Naive B cell (primary cell): ENCODE data around the gene BRD3OS. TPM values are rescaled to one million over a fixed set of nuclear protein-coding genes. Genes with fewer than 3 reads are reported as not detected.
A peak's percentile ranks its signal among the peaks of the same experiment; 100 is the strongest.

Source experiments
- ATAC-seq, 2 donors: fragments of 150-1000 bp; cut with Tn5 transposase; 2 replicates each; pipeline ENCODE4 v1.10.0; 2021; ENCODE audit warnings: low read depth in 2 of 2, mild to moderate bottlenecking in 2 of 2, moderate library complexity in 2 of 2
- DNase-seq: peaks from one replicate; pipeline ENCODE4 v3.0.0; 2022
- H3K27ac Mint-ChIP-seq, 6 donors: one replicate each; pipeline ENCODE4 v1.8.0; 2020 to 2022; ENCODE audit warnings: mild to moderate bottlenecking in 6 of 6, mixed read lengths in 6 of 6, moderate library complexity in 5 of 6, inconsistent platforms in 2 of 6
- H3K27me3 Mint-ChIP-seq, 3 donors: one replicate each; pipeline ENCODE4 v1.8.0; 2021 to 2022; ENCODE audit warnings: mixed read lengths in 3 of 3, mild to moderate bottlenecking in 1 of 3
- H3K36me3 Mint-ChIP-seq, 2 donors: one replicate each; pipeline ENCODE4 v1.8.0; 2020 to 2022; ENCODE audit warnings: mixed read lengths in 2 of 2, inconsistent platforms in 1 of 2, mild to moderate bottlenecking in 1 of 2
- H3K4me1 Mint-ChIP-seq, 3 donors: one replicate each; pipeline ENCODE4 v1.8.0; 2020 to 2022; ENCODE audit warnings: mixed read lengths in 3 of 3, inconsistent platforms in 1 of 3, mild to moderate bottlenecking in 1 of 3, moderate library complexity in 1 of 3
- H3K4me3 Mint-ChIP-seq, 8 donors: one replicate each; pipeline ENCODE4 v1.8.0; 2020 to 2022; ENCODE audit warnings: mild to moderate bottlenecking in 8 of 8, mixed read lengths in 8 of 8, moderate library complexity in 8 of 8, inconsistent platforms in 2 of 8
- H3K9me3 Mint-ChIP-seq, 7 donors: one replicate each; pipeline ENCODE4 v1.8.0; 2020 to 2022; ENCODE audit warnings: mixed read lengths in 7 of 7, mild to moderate bottlenecking in 5 of 7, inconsistent platforms in 2 of 7, moderate library complexity in 1 of 7
- polyA plus RNA-seq, 6 donors: library from polyadenylated mRNA; unstranded; fragments of 300-500 nt; fragmentation: Illumina TruSeq; gene quantifications; one replicate each; pipeline ENCODE4 v1.2.3, GENCODE V29; 2021; ENCODE audit warnings: low read depth in 6 of 6

Gene BRD3OS
- polyA plus RNA-seq, 6 donors from 2014 or later = 31.3 to 45.1 (median 35.9) TPM

DNA sequence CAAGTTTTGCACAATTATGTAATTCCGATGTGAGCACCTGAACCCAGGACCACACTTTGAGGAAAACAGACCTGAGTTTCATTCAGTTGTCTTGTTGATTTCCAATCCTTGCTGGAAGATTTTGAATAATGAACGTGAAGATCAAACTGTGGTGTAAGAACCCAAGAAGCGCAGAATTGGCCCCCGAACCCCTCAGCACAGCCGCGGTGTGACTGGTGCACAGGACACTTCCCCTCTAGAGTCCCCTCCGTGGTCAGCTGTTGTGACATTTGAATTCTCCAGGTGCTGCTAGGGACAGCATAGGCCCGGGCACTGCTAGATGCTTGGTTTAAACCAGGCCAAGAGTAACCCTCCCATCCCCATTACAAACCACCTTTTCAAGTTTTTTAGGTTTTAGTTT, 1.7 kb downstream of the BRD3OS start:
- H3K4me1 Mint-ChIP-seq = peaks cover 10 to 28% (median 12%) of the 10 kb centered on the region in 3 donors
- DNase-seq (no peak), ATAC-seq (no peak)
- no peaks in the 10 kb centered on the region for H3K36me3 Mint-ChIP-seq
- H3K9me3 Mint-ChIP-seq = no peaks in the 10 kb centered on the region
- H3K27me3 Mint-ChIP-seq = no peaks in the 10 kb centered on the region
- H3K27ac Mint-ChIP-seq = peak overlapping the region in 3 of 6 donors; percentile 8 to 72 (median 60)
- H3K4me3 Mint-ChIP-seq = peak overlapping the region in 6 of 8 donors; percentile 45 to 91 (median 84)

DNA sequence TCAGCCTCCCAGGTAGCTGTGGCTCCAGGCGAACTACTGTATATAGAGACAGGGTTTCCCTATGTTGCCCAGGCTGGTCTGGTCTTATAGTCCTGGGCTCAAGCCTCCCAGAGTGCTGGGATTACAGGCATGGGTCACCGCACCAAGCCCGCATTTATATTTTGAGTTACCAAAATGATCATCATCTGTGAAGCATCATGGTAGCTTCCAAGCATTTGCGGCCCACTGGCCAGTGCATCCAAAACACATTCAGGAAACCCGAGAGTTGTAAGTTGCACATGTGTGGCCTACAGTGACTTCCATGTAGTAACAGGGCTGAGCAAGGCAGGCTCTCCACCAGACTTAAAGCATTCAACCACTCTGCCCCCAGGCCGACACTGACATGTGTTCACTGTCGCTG, 2.3 kb downstream of the BRD3OS start:
- peaks cover 10 to 28% (median 12%) of the 10 kb centered on the region in 3 donors for H3K4me1 Mint-ChIP-seq
- peak overlapping the region in 6 of 8 donors; percentile 45 to 91 (median 78) for H3K4me3 Mint-ChIP-seq
- no peaks in the 10 kb centered on the region for H3K36me3 Mint-ChIP-seq
- H3K9me3 Mint-ChIP-seq = no peaks in the 10 kb centered on the region
- DNase-seq (no peak), ATAC-seq (no peak)
- H3K27me3 Mint-ChIP-seq = no peaks in the 10 kb centered on the region
- peak overlapping the region in 2 of 6 donors; percentile 62 to 73 for H3K27ac Mint-ChIP-seq

DNA sequence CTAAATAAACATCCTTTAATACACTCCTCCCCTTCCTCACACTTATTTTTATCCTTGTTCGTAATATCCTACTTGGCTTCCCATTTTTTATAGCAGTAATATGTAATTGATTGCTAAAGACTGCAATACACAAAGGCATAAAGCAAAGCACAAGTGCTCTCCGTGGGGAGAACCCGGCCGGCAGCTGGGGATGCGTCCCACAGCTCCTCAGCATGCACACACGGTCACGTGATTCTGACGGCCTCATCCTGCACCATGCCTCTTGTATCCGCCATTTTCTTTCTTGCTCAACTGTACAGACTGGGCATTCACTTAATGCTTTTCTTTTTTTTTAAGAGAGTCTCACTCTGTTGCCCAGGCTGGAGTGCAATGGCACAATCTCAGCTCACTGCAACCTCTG, 2.8 kb downstream of the BRD3OS start:
- no peak for ATAC-seq
- H3K9me3 Mint-ChIP-seq = no peaks in the 10 kb centered on the region
- peaks cover 10 to 28% (median 12%) of the 10 kb centered on the region in 3 donors for H3K4me1 Mint-ChIP-seq
- DNase-seq = no peak
- H3K4me3 Mint-ChIP-seq = peak overlapping the region in 7 of 8 donors; percentile 0 to 83 (median 51)
- H3K27ac Mint-ChIP-seq = peak overlapping the region in 2 of 6 donors; percentile 32 to 73
- H3K27me3 Mint-ChIP-seq = no peaks in the 10 kb centered on the region
- H3K36me3 Mint-ChIP-seq = peaks cover 0 to 2% of the 10 kb centered on the region in 2 donors

DNA sequence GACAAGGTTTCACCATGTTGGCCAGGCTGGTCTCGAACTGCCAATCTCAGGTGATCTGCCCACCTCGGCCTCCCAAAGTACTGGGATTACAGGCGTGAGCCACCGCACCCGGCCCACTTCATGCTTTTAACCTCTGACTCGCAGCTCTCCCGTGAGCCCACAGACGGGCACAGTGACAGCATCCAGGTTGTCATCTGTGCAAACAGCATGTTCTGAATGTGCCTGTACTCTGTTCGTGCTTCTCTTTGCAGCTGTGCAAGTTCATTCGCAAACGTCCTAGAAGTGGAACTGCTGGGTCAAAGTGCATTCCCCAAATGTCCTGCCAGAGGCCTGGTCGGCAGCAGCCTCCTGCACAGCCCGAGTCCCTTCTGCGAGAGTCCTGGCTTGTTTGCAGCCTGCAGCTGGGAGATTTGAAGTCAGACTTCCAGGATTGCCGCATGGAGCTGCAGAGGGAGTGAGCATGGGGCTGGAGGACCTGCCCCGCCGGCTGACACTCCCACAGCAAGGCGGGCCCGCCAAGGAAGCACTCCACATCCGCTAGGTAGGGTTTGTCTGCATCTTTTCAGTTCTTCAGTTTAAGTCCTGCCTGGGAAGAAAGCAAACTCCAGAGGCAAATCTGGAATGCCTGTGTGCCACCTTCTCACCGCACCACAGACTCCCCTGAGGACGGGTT, 3.4 kb downstream of the BRD3OS start:
- Mint-ChIP-seq H3K36me3 (peaks cover 0 to 8% of the 10 kb centered on the region in 2 donors), H3K27ac (peak overlapping the region in 1 of 6 donors; percentile 2), H3K4me1 (peaks cover 10 to 28% (median 12%) of the 10 kb centered on the region in 3 donors), H3K27me3 (no peaks in the 10 kb centered on the region), H3K4me3 (peak overlapping the region in 3 of 8 donors; percentile 56 to 83 (median 79)), H3K9me3 (no peaks in the 10 kb centered on the region)
- no peak for ATAC-seq
- DNase-seq = no peak

DNA sequence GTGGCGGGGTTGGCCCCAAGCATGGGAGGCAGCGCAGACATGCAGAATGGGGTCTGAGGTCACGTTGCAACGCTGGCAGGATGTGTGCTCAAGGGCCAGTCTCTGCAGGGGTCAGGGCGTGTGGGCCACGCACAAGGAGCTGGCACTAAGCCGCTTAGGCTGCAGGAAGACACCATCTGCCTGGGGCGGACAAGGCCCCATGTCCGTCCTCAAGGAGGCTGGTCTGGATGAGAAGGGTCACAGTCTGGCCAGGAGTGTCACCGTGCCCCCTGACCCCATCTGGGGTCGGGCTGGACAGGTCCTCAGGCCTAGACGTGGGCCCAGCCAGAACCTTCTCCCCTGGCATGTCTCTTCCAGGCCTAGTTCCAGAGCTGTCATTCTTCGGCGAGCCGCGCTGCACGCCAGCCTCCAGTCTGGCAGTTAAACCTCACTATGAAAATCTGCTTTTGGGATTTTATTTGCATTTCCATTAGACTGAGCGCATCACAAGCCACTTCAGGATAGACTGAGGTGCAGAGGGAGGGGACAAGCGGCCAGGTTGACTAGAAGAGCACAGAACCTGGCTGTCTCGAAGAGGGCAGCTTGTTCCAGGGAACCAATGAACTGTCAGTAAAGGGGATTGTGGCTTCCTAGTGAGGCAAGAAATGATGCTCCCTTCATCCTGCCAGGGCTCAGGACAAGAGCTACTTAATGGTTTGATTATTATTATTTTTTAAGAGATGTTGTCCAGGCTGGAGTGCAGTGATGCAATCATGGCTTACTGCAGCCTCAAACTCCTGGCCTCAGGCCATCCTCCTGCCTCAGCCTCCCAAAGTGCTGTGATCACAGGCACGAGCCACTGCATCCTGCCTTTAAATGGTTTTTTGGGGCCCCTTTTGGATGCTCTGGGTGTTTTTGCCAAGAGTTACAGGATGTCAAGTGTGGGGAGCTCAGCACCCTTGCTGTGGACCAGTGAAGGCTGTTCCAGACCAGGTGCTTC, 4.3 kb downstream of the BRD3OS start:
- peaks cover 6 to 26% (median 12%) of the 10 kb centered on the region in 3 donors for H3K4me1 Mint-ChIP-seq
- H3K27me3 Mint-ChIP-seq = no peaks in the 10 kb centered on the region
- H3K4me3 Mint-ChIP-seq = no peak overlapping the region
- H3K27ac Mint-ChIP-seq = peak overlapping the region in 1 of 6 donors; percentile 2
- no peaks in the 10 kb centered on the region for H3K9me3 Mint-ChIP-seq
- peaks cover 0 to 8% of the 10 kb centered on the region in 2 donors for H3K36me3 Mint-ChIP-seq
- no peak for ATAC-seq
- no peak for DNase-seq

DNA sequence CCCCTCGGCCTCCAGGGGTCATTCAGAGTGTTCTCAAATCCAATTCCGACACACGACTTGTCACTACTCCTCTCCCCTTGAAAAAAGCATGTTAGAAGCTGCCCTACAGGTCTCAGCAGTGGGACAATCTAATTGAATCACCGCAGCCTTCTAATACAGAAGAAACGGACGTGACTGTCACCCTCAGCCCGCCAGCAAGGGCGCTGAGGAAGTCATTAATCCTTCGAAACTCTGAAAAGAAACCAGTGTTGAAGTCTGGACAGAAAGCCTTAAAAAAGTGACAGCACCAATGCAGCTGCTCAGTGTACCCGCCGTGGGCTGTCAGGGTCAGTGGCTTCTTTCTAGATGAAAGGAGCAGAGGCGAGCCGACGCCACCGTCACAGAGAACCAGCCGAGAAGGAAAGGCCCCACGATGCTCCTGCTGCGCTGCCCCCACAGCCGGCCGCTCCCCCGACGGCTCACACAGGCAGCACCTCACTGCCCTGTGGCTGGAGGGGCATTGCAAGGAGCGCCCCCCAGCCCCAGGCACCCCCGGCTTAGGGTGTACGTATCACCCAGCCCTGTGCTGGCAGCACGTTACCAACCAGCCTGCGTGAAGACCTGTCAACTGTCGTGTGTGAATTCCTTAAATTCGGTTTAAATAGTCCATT, 5.7 kb downstream of the BRD3OS start:
- Mint-ChIP-seq H3K36me3 (peaks cover 0 to 8% of the 10 kb centered on the region in 2 donors), H3K27me3 (no peaks in the 10 kb centered on the region), H3K9me3 (peaks cover 0 to 2% (median 0%) of the 10 kb centered on the region in 7 donors), H3K27ac (no peak overlapping the region), H3K4me3 (no peak overlapping the region), H3K4me1 (peaks cover 0 to 20% (median 11%) of the 10 kb centered on the region in 3 donors)
- no peak for ATAC-seq
- DNase-seq = no peak

DNA sequence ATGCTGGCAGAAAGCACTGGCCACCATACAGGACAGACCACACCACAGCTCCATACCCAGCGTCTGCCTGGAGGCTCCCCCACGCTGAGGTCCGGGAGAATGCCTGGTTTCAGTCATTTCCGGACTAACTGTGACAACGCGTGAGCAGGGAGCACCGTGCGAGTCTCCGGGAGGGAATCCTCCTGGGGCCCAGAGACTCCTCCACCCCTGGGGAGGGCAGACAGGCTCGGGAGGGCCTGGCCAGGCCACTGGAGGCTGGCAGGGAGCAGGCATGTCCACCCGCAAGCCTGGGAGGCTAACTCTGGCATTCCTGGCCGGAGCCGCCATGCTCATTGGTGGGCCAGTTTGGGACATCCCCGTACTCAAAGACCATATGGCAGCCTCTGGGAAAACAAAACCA, 6.5 kb downstream of the BRD3OS start:
- no peak for DNase-seq
- Mint-ChIP-seq H3K27ac (no peak overlapping the region), H3K4me3 (no peak overlapping the region), H3K36me3 (peaks cover 8 to 11% of the 10 kb centered on the region in 2 donors), H3K27me3 (no peaks in the 10 kb centered on the region), H3K9me3 (peaks cover 0 to 5% (median 0%) of the 10 kb centered on the region in 7 donors), H3K4me1 (peaks cover 0 to 12% (median 7%) of the 10 kb centered on the region in 3 donors)
- no peak for ATAC-seq

DNA sequence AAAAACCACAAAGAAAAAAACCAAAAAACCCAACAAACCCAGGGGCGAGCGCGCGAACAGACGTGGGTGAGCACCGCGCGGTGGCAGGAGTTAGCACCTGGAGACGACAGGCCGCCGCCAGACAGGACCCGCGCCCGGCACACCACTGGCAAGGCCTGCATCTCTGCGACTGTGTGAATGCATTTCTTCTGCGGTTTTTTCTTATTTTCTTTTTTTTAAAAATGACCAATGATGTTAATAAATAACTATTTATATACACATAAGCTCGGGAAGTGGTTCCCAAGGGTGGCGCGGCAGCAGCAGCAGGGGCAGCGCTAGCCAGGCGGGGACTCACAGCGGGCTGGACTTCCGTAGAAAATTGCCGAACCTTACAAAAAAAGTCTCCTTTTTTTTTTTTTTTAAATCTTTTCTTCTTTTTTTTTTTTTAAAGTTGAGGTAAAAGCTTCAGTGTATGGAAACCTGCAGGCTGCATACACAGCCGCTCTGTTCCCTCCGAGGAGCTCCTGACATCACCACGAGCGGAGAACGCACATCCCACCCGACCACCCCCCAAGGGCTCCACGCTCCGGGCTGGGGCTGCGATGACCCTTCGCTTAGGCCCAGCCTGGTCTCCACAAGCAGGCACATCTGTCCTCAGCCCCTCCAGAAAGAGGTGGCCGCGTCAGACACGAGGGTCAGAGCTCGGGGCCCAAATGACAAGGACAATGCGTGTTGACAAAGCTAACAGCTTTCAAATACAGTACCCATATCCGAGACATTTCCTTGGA, 7.4 kb downstream of the BRD3OS start:
- Mint-ChIP-seq H3K36me3 (peaks cover 8 to 12% of the 10 kb centered on the region in 2 donors), H3K27me3 (no peaks in the 10 kb centered on the region), H3K4me3 (no peak overlapping the region), H3K9me3 (peaks cover 0 to 6% (median 1%) of the 10 kb centered on the region in 7 donors), H3K27ac (no peak overlapping the region), H3K4me1 (peaks cover 0 to 6% (median 3%) of the 10 kb centered on the region in 3 donors)
- ATAC-seq (no peak), DNase-seq (no peak)

DNA sequence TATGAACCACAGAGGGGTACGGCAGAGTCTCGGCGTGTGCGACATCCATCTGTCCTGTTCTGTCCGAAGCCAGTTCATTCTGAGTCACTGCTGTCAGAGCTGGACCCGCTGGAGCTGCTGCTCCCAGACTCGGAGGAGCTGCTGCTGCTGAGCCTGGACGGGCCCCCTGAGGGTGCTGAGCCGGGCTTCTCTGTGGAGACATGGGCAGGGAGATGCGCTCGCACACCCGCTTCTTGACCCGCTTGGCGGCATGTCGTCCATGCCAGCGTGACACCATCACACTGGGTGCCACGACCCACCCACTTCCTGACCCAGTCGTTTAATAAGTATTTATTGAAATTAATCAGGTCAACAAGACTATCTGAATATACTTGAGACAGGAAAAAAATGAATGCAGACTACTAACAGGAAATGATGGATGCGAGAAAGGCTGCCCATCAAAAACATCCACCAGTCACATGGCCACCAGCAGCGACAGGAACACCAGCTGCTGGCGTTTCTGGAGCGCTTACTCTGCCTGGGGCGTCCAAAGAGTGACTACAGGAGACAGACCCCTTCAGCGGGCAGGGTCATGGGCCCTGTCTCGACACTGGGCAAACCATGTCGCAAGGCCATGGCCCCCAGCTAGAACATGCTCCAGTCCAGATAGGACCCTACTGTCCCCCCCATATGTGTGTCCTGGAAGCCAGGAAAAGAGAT, 8.4 kb downstream of the BRD3OS start:
- ATAC-seq (no peak), DNase-seq (no peak)
- no peaks in the 10 kb centered on the region for H3K4me1 Mint-ChIP-seq
- H3K4me3 Mint-ChIP-seq = no peak overlapping the region
- H3K27ac Mint-ChIP-seq = no peak overlapping the region
- peaks cover 9 to 22% of the 10 kb centered on the region in 2 donors for H3K36me3 Mint-ChIP-seq
- no peaks in the 10 kb centered on the region for H3K27me3 Mint-ChIP-seq
- peaks cover 0 to 13% (median 10%) of the 10 kb centered on the region in 7 donors for H3K9me3 Mint-ChIP-seq

DNA sequence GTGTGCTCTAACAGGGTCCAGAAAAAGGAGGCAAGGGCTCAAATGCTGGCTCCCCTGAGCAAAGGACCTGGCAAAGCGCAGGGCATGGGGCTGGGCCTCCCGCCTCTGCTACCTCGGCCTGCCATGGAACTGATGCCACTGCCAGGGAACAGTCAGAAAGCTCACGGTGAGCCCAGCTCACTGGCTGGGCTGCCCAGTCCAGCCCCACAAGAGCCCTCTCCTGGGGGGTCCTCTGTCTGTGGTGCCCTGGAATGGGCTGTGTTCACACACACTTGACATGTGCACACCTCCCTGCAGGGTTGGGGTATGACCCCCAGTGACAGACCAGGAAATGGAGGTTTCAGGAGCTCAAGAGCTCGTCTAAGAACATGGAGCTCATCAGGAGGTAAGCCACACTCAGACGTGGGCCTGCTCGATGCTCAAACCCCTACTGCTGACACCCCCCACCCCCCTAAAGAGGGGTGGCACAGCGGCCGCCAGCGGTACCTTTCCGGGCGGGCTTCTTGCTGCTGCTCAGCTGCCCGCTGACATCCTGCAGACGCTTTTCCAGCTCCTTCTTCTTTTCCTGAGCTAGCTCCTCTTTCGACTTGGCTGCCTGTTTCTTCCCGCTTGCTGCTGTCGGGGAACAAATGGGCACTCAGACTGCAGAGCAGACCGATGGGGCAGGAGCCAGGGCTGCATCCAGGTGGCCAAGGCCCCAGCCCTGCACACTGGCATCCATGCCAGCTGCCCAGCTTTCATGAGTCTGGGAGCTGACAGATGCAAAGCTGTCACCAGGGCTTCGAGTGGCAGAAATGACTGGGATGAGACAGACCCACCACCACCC, 9.1 kb downstream of the BRD3OS start:
- no peak for ATAC-seq
- peaks cover 17 to 30% of the 10 kb centered on the region in 2 donors for H3K36me3 Mint-ChIP-seq
- H3K4me3 Mint-ChIP-seq = peak overlapping the region in 1 of 8 donors; percentile 29
- peaks cover 3 to 19% (median 10%) of the 10 kb centered on the region in 7 donors for H3K9me3 Mint-ChIP-seq
- H3K27ac Mint-ChIP-seq = no peak overlapping the region
- no peak for DNase-seq
- H3K27me3 Mint-ChIP-seq = no peaks in the 10 kb centered on the region
- H3K4me1 Mint-ChIP-seq = peaks cover 0 to 6% (median 0%) of the 10 kb centered on the region in 3 donors
